SK-N-SH (cell line): Measurements from ENCODE around the gene PRADC1. TPM values are rescaled to one million over a fixed set of nuclear protein-coding genes. Genes with fewer than 3 reads are reported as not detected.

ENCODE experiments used
- CTCF ChIA-PET: fragments of 300-600, 350-600 bp; formaldehyde crosslinking; extraction: SDS; loops from one replicate; lab custom pipeline; 2021; lab: Yijun Ruan, JAX
- POLR2A ChIA-PET: fragments of 350-600 bp; sonication (Branson Sonifier 250); formaldehyde crosslinking; extraction: SDS; loops from one replicate; lab custom pipeline; 2020; ENCODE audit warnings: antibody characterized with exemption, inconsistent platforms; lab: Yijun Ruan, JAX
- DNase-seq: peaks from one replicate; pipeline ENCODE4 v3.0.0; 2012
- H2AFZ ChIP-seq: fragments of 200-600 bp; sonication (generic); 2 replicates; pipeline ENCODE4 v1.8.1; 2016; ENCODE audit warnings: antibody characterized with exemption, mild to moderate bottlenecking, low read depth
- H3F3A ChIP-seq: fragments of 200-600 bp; sonication (generic); replicated peaks from 2 replicates; pipeline ENCODE3; 2016; ENCODE audit warnings: antibody characterized with exemption, mild to moderate bottlenecking; ENCODE audit not compliant: insufficient read depth
- H3K27ac ChIP-seq, 2 experiments: fragments of 200-500 bp in 1 of 2; fragments of 200-600 bp in 1 of 2; sonication (Bioruptor generic) in 1 of 2; sonication (generic), shearing (Covaris generic) in 1 of 2; 2 replicates each; pipeline versions ENCODE4 v1.5.1 to v1.6.1; 2014 to 2016; ENCODE audit warnings: low read depth in 2 of 2, inconsistent platforms in 1 of 2, low read length in 1 of 2, mild to moderate bottlenecking in 1 of 2, mixed read lengths in 1 of 2
- H3K27me3 ChIP-seq: fragments of 200-600 bp; sonication (generic), shearing (Covaris generic); 2 replicates; pipeline ENCODE4 v1.6.1; 2016; ENCODE audit warnings: mixed run types; ENCODE audit not compliant: insufficient read depth
- H3K36me3 ChIP-seq, 2 experiments: fragments of 200-500 bp in 1 of 2; fragments of 200-600 bp in 1 of 2; sonication (Bioruptor generic) in 1 of 2; sonication (generic) in 1 of 2; replicated peaks in 1 of 2; 2 replicates each; pipeline versions ENCODE3 to v1.5.1; 2014 to 2016; ENCODE audit warnings: low read length in 1 of 2, mild to moderate bottlenecking in 1 of 2; ENCODE audit not compliant: insufficient read depth in 2 of 2, control insufficient read depth in 1 of 2
- H3K4me1 ChIP-seq, 2 experiments: fragments of 200-500 bp in 1 of 2; fragments of 200-600 bp in 1 of 2; sonication (Bioruptor generic) in 1 of 2; sonication (generic), shearing (Covaris generic) in 1 of 2; 2 replicates each; pipeline versions ENCODE4 v1.5.1 to v1.6.1; 2014 to 2016; ENCODE audit warnings: low read depth in 1 of 2, low read length in 1 of 2, mixed run types in 1 of 2; ENCODE audit not compliant: insufficient read depth in 2 of 2, control insufficient read depth in 1 of 2
- H3K4me2 ChIP-seq: fragments of 200-600 bp; sonication (generic), shearing (Covaris generic); 2 replicates; pipeline ENCODE4 v1.6.1; 2017; ENCODE audit warnings: mixed run types
- H3K4me3 ChIP-seq, 2 experiments: fragments of 200-500 bp in 1 of 2; fragments of 200-600 bp in 1 of 2; sonication (Bioruptor generic) in 1 of 2; sonication (generic), shearing (Covaris generic) in 1 of 2; 2 replicates each; pipeline versions ENCODE4 v1.5.1 to v1.8.1; 2014 to 2016; ENCODE audit warnings: low read depth in 2 of 2, inconsistent platforms in 1 of 2, low read length in 1 of 2, mild to moderate bottlenecking in 1 of 2, mixed read lengths in 1 of 2, moderate library complexity in 1 of 2
- H3K79me2 ChIP-seq: fragments of 200-600 bp; sonication (generic); 2 replicates; pipeline ENCODE4 v1.8.1; 2017; ENCODE audit warnings: mild to moderate bottlenecking; ENCODE audit not compliant: insufficient read depth
- H3K9ac ChIP-seq: fragments of 200-600 bp; sonication (generic); 2 replicates; pipeline ENCODE4 v1.6.1; 2017; ENCODE audit warnings: mixed run types
- H3K9me2 ChIP-seq: fragments of 200-600 bp; sonication (generic); 2 replicates; pipeline ENCODE4 v1.6.1; 2017; ENCODE audit warnings: mixed run types
- H3K9me3 ChIP-seq: fragments of 200-600 bp; sonication (generic); 2 replicates; pipeline ENCODE4 v1.6.1; 2017; ENCODE audit warnings: mixed run types, mild to moderate bottlenecking, moderate library complexity
- H4K20me1 ChIP-seq: fragments of 200-600 bp; sonication (generic); 2 replicates; pipeline ENCODE4 v1.6.1; 2017; ENCODE audit warnings: mild to moderate bottlenecking, mixed run types; ENCODE audit not compliant: insufficient read depth
- CHD2 ChIP-seq: fragments of 150-350 bp; IDR thresholded peaks from 2 replicates; pipeline ENCODE4 v1.6.1; 2018; ENCODE audit warnings: low read length; ENCODE audit not compliant: partially characterized antibody
- CTCF ChIP-seq: fragments of 200-600 bp; sonication (generic); IDR thresholded peaks from 2 replicates; pipeline ENCODE4 v1.6.1; 2017; ENCODE audit warnings: antibody characterized with exemption, mild to moderate bottlenecking, moderate library complexity
- ELF1 ChIP-seq: IDR thresholded peaks from 2 replicates; pipeline ENCODE4 v1.4.0; 2012
- EP300 ChIP-seq, 2 experiments: IDR thresholded peaks; 2 replicates each; pipeline versions ENCODE4 v1.4.0 to v1.6.1; 2012; ENCODE audit warnings: borderline replicate concordance in 1 of 2, low read depth in 1 of 2, low read length in 1 of 2
- EZH2phosphoT487 ChIP-seq: fragments of 200-600 bp; sonication (generic); IDR thresholded peaks from 2 replicates; pipeline ENCODE4 v1.6.1; 2017; ENCODE audit warnings: low read depth, mixed run types, mild to moderate bottlenecking, antibody characterized with exemption, moderate library complexity, borderline replicate concordance
- FOSL2 ChIP-seq: IDR thresholded peaks from 2 replicates; pipeline ENCODE4 v1.4.0; 2012; ENCODE audit warnings: low read depth, mild to moderate bottlenecking, moderate library complexity, borderline replicate concordance
- FOXM1 ChIP-seq: IDR thresholded peaks from 2 replicates; pipeline ENCODE4 v1.4.0; 2012; ENCODE audit warnings: low read depth, mild to moderate bottlenecking
- GABPA ChIP-seq: IDR thresholded peaks from 2 replicates; pipeline ENCODE4 v1.4.0; 2012; ENCODE audit warnings: low read depth, mild to moderate bottlenecking
- IRF3 ChIP-seq: fragments of 150-350 bp; IDR thresholded peaks from 2 replicates; pipeline ENCODE4 v1.6.1; 2016; ENCODE audit warnings: mild to moderate bottlenecking, low read depth, low read length
- JUND ChIP-seq: IDR thresholded peaks from 2 replicates; pipeline ENCODE4 v1.4.0; 2012
- MEF2A ChIP-seq: IDR thresholded peaks from 2 replicates; pipeline ENCODE4 v1.4.0; 2012; ENCODE audit warnings: low read depth, borderline replicate concordance
- PBX3 ChIP-seq: IDR thresholded peaks from 2 replicates; pipeline ENCODE4; 2012
- POLR2AphosphoS5 ChIP-seq: IDR thresholded peaks from 2 replicates; pipeline ENCODE4 v1.6.1; 2012; ENCODE audit warnings: low read depth, low read length
- RAD21 ChIP-seq: IDR thresholded peaks from 2 replicates; pipeline ENCODE4 v1.6.1; 2012; ENCODE audit warnings: mild to moderate bottlenecking, low read length
- RCOR1 ChIP-seq: fragments of 150-350 bp; IDR thresholded peaks from 2 replicates; pipeline ENCODE4 v1.6.1; 2017; ENCODE audit warnings: antibody characterized with exemption, low read length
- REST ChIP-seq: IDR thresholded peaks from 2 replicates; pipeline ENCODE4 v1.6.1; 2012; ENCODE audit warnings: mild to moderate bottlenecking, low read depth, low read length, moderate library complexity
- RXRA ChIP-seq: IDR thresholded peaks from 2 replicates; pipeline ENCODE4 v1.4.0; 2012; ENCODE audit warnings: low read depth, mild to moderate bottlenecking, borderline replicate concordance
- SIN3A ChIP-seq: IDR thresholded peaks from 2 replicates; pipeline ENCODE4 v1.6.1; 2012; ENCODE audit warnings: low read depth, mild to moderate bottlenecking, low read length, moderate library complexity, borderline replicate concordance
- SMC3 ChIP-seq: IDR thresholded peaks from 2 replicates; pipeline ENCODE4 v1.6.1; 2012; ENCODE audit warnings: low read depth, low read length, improper control_type of control experiment
- TAF1 ChIP-seq: IDR thresholded peaks from 2 replicates; pipeline ENCODE4 v1.6.1; 2012; ENCODE audit warnings: low read depth, mild to moderate bottlenecking, low read length, moderate library complexity, borderline replicate concordance
- TEAD4 ChIP-seq: IDR thresholded peaks from 2 replicates; pipeline ENCODE4 v1.4.0; 2012; ENCODE audit warnings: mild to moderate bottlenecking, borderline replicate concordance; ENCODE audit not compliant: insufficient read depth
- USF2 ChIP-seq: fragments of 150-350 bp; IDR thresholded peaks from 2 replicates; pipeline ENCODE4 v1.6.1; 2017; ENCODE audit warnings: antibody characterized with exemption, low read length, low read depth, borderline replicate concordance
- YY1 ChIP-seq: IDR thresholded peaks from 2 replicates; pipeline ENCODE4 v1.4.0; 2012; ENCODE audit warnings: low read depth, mild to moderate bottlenecking
- WGBS: methylation state at CpG from one replicate; pipeline ENCODE4 v1.1.6; 2017; ENCODE audit warnings: low lambda C conversion rate; 5-methylcytosine and 5-hydroxymethylcytosine counted together
- polyA plus RNA-seq, 3 experiments: library from polyadenylated mRNA; depleted of rRNA; stranded (reverse); fragments of >200 nt; gene quantifications; 2 replicates each; pipeline ENCODE4 v1.2.3, GENCODE V29; 2012

The PRADC1 gene
- polyA plus RNA-seq (2012; rRNA removed) = 8.5 and 9.6 TPM in 2 replicates
- 5.1 and 7.9 TPM in 2 replicates for polyA plus RNA-seq (2012; cell fraction: cytosol; rRNA removed)
- polyA plus RNA-seq (2012; cell fraction: nucleus; rRNA removed) = 3.3 and 3.7 TPM in 2 replicates

GRCh38 chr2:73233154-73233931 lies at the start of gene PRADC1:
Gene PRADC1 (minus strand): TSS chr2:73233239. CDS start chr2:73233160, 79 bp downstream.
- Histone ChIP-seq H3K9me2 (no peaks in the 10 kb centered on the region), H2AFZ (peak within 1 kb of the TSS; percentile 94), H3K36me3 (peaks cover 5 to 11% of the 10 kb centered on the region in 2 experiments), H3K27me3 (no peaks in the 10 kb centered on the region), H3K79me2 (peaks cover 42% of the 10 kb centered on the region), H3K4me2 (peak within 1 kb of the TSS; percentile 98), H3K4me1 (peaks cover 0 to 20% of the 10 kb centered on the region in 2 experiments; a peak in 3 of 4 replicates), H3K4me3 (peak within 1 kb of the TSS; percentile 96 to 99), H3K27ac (peak within 1 kb of the TSS; percentile 91 to 95), H3K9me3 (no peaks in the 10 kb centered on the region), H4K20me1 (peaks cover 32% of the 10 kb centered on the region), H3K9ac (peak within 1 kb of the TSS; percentile 96), H3F3A (peaks cover 9% of the 10 kb centered on the region)
- ChIA-PET CTCF (interaction anchor here (0.9 to 4.4 kb wide), 10 partner anchors 10 to 59 kb away, joined by 3 to 27 read pairs (median 5); partner anchors contain the start of genes EGR4 and SMYD5), POLR2A (interaction anchor here (0.9 to 2.7 kb wide), 14 partner anchors 9 to 504 kb away, joined by 3 to 13 read pairs (median 4); partner anchors contain the start of genes ALMS1, SMYD5 and TPRKB)
- peak; percentile 97 for DNase-seq
- 0% methylated on average over 26 of the region's 67 CpGs for WGBS
- no peak for TF ChIP-seq FOXM1
- peak; percentile 9; the same call in 1 of the 2 replicates for TF ChIP-seq POLR2AphosphoS5
- no peak for TF ChIP-seq ELF1
- TF ChIP-seq SIN3A = peak; percentile 97
- no peak for TF ChIP-seq FOSL2
- TF ChIP-seq USF2 = no peak
- TF ChIP-seq REST = no peak
- TF ChIP-seq IRF3 = peak; percentile 93
- no peak for TF ChIP-seq TEAD4
- no peak for TF ChIP-seq RXRA
- TF ChIP-seq YY1 = no peak
- peak; percentile 94 for TF ChIP-seq CHD2
- TF ChIP-seq RAD21 = no peak
- no peak for TF ChIP-seq JUND
- no peak for TF ChIP-seq SMC3
- TF ChIP-seq EZH2phosphoT487 = no peak
- TF ChIP-seq GABPA = peak; percentile 31; the same call in 1 of the 2 replicates
- TF ChIP-seq EP300 (IDR thresholded peaks at IDR 0.05; ENCODE audit: borderline replicate concordance in 1 of 2, low read depth in 1 of 2, low read length in 1 of 2) = no peak
- TF ChIP-seq MEF2A = no peak
- no peak for TF ChIP-seq CTCF
- peak; percentile 98 for TF ChIP-seq PBX3
- TF ChIP-seq RCOR1 = 0 out of 2 replicates have a peak, but pooled peaks have one; percentile 23
- TF ChIP-seq TAF1 = peak; percentile 11; the same call in 1 of the 2 replicates
